PFSK-1 (cell line): ENCODE results near the gene CCDC71L.

Source experiments
- FOXP2 ChIP-seq: optimal IDR thresholded peaks from 2 replicates; pipeline ENCODE3; 2011; ENCODE audit warnings: borderline replicate concordance, control low read depth, inconsistent platforms; ENCODE audit not compliant: insufficient read depth; ENCODE audit errors: extremely low read length, extremely low read depth
- POLR2AphosphoS5 ChIP-seq: IDR thresholded peaks from 2 replicates; pipeline ENCODE4 v1.6.1; 2012; ENCODE audit warnings: low read depth, mild to moderate bottlenecking, control low read depth, low read length, moderate library complexity
- SIN3A ChIP-seq: IDR thresholded peaks from 2 replicates; pipeline ENCODE4 v1.6.1; 2012; ENCODE audit warnings: mild to moderate bottlenecking, low read length, moderate library complexity, borderline replicate concordance; ENCODE audit not compliant: insufficient read depth
- TAF1 ChIP-seq: IDR thresholded peaks from 2 replicates; pipeline ENCODE4 v1.6.1; 2012; ENCODE audit warnings: low read length, control low read depth, borderline replicate concordance; ENCODE audit not compliant: insufficient read depth
- TF ChIP-seq, protein P1 (sequence below), 2 experiments: IDR thresholded peaks; 2 replicates each; pipeline versions ENCODE4 v1.6.1 to v1.8.0; 2011 to 2012; ENCODE audit warnings: low read depth in 2 of 2, low read length in 2 of 2, control low read depth in 1 of 2, inconsistent platforms in 1 of 2, mild to moderate bottlenecking in 1 of 2, moderate library complexity in 1 of 2; ENCODE audit not compliant: insufficient read depth in 1 of 2

Gene CCDC71L

DNA sequence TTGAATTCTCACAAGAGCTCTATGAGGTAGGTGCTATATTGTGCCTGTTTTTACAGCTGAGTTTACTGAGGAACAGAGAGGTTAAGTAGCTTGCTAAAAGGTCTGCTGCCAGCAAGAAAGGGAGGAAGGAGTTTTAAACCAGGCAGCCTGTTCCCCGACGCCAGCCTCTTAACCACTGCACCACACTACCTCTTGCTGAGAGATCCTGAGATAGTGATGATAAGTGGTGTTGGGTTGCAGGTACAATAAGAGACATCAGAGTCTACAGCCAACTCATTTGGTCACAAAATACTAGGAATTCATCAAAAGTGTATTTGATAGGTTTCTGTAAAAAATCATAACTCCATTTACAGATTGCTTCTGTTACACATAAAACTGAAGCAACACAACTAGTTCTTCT, 8.0 kb downstream of the CCDC71L start:
- TF ChIP-seq, protein P1, sequence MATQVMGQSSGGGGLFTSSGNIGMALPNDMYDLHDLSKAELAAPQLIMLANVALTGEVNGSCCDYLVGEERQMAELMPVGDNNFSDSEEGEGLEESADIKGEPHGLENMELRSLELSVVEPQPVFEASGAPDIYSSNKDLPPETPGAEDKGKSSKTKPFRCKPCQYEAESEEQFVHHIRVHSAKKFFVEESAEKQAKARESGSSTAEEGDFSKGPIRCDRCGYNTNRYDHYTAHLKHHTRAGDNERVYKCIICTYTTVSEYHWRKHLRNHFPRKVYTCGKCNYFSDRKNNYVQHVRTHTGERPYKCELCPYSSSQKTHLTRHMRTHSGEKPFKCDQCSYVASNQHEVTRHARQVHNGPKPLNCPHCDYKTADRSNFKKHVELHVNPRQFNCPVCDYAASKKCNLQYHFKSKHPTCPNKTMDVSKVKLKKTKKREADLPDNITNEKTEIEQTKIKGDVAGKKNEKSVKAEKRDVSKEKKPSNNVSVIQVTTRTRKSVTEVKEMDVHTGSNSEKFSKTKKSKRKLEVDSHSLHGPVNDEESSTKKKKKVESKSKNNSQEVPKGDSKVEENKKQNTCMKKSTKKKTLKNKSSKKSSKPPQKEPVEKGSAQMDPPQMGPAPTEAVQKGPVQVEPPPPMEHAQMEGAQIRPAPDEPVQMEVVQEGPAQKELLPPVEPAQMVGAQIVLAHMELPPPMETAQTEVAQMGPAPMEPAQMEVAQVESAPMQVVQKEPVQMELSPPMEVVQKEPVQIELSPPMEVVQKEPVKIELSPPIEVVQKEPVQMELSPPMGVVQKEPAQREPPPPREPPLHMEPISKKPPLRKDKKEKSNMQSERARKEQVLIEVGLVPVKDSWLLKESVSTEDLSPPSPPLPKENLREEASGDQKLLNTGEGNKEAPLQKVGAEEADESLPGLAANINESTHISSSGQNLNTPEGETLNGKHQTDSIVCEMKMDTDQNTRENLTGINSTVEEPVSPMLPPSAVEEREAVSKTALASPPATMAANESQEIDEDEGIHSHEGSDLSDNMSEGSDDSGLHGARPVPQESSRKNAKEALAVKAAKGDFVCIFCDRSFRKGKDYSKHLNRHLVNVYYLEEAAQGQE (IDR thresholded peaks at IDR 0.05; ENCODE audit: insufficient read depth in 1 of 2, low read depth in 2 of 2, low read length in 2 of 2), result no peak
- no peak for TF ChIP-seq FOXP2
- no peak for TF ChIP-seq SIN3A
- no peak for TF ChIP-seq POLR2AphosphoS5
- TF ChIP-seq TAF1, result no peak

DNA sequence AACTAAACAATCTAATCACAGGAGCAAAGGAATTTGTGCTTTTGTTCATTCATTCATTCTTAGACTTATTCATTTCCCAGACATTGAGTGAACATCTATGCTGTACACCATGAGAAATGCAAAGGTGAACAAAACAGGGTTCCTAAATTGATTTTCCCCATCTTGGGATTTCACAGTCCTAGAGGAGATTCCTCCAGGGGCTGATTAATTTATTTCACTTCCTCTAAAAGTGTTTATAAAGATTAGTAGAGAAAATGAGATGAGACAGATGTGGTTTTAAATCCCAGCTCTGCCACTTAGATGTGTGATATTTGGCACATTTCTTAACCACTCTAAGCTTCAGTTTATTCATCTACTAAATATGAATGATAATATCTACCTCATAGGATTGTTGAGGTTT, 8.9 kb downstream of the CCDC71L start:
- TF ChIP-seq FOXP2 (no peak), TAF1 (no peak), SIN3A (no peak), POLR2AphosphoS5 (no peak)
- TF ChIP-seq, protein P1 (IDR thresholded peaks at IDR 0.05; ENCODE audit: insufficient read depth in 1 of 2, low read depth in 2 of 2, low read length in 2 of 2), result no peak

DNA sequence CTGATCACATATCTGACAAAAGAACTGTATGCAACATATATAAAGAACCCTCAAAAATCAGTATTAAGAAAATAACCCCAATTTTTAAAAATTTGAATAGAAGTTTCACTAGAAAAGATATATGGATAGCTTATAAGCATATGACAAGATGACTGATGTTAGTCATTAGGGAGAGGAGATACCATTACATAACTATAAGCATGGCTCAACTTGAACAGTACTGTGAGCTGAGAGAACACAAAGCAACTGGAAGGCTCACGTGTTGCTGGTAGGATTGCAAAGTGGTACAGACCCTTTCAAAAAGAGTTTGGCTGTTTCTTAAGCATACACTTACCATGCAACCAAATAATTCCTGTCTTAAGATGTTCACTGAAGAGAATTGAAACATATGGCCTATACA, 14.7 kb downstream of the CCDC71L start:
- TF ChIP-seq FOXP2 (no peak), POLR2AphosphoS5 (no peak), TAF1 (no peak), SIN3A (no peak)
- TF ChIP-seq, protein P1 (IDR thresholded peaks at IDR 0.05; ENCODE audit: insufficient read depth in 1 of 2, low read depth in 2 of 2, low read length in 2 of 2), result no peak

DNA sequence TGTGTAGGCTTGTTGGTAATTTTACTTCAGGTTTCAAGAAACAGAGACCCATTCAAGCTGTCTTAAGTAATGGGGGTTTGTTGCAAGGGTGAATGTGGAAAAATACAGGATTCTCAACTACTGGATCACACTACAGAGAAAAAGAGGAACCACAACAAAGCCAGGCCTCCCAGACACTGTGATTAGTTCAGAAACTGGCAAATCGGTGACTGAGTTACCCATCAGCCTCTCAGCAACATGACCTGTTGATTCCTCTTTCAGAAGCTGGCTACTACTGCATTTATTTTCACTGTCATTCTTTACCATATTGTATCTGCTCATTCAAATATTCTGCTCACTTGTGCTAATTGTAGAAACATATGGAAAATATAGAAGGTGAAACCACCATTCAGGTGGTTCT, 16.0 kb downstream of the CCDC71L start:
- TF ChIP-seq, protein P1 (IDR thresholded peaks at IDR 0.05; ENCODE audit: insufficient read depth in 1 of 2, low read depth in 2 of 2, low read length in 2 of 2), result no peak
- TF ChIP-seq FOXP2 (no peak), SIN3A (no peak), POLR2AphosphoS5 (no peak), TAF1 (no peak)

DNA sequence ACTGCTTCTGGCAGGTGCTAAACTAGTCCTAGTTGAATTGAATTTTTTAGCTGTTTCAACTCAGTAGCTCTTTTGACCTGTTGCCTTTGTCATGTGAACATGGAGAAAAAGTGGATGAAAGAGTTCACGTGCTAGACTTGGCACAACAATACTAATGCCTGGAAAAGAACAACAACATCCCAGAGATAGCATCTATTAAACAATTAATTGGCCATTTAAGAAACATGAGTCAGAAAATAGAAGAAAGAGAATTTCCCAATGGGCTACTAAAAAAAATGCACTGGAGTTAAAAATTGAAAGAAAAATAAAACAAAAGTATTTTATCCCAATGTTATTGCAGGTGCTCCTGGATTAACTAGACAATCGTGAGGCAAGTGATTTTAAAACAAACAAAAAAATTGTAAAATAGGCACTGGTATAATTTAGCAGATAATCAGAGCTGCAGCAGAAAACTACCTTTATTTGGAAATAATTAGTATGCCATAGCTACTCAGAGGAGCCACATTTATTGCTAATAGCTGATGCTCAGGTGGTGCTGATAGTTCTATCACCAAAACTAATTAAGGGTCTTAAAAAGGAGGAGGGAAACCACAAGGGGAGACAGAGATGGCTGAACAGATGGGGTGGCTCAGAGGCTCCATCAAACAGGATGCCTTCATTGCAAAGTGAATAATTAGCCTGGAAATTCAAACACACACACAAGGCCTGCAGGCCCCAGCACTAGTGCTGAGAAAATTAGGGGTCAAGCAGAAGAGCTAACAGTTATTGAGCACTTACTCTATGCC, 17.6 kb downstream of the CCDC71L start:
- TF ChIP-seq POLR2AphosphoS5, result no peak
- TF ChIP-seq SIN3A, result no peak
- no peak for TF ChIP-seq FOXP2
- TF ChIP-seq, protein P1 (IDR thresholded peaks at IDR 0.05; ENCODE audit: insufficient read depth in 1 of 2, low read depth in 2 of 2, low read length in 2 of 2), result no peak
- TF ChIP-seq TAF1, result no peak
